Measurements from ENCODE around the gene NAT8.
"Not testable (repeated sequence)": the region's sequence is repeated elsewhere in the genome, so short reads cannot be mapped to it uniquely, and the experiment has no call there.

NAT8 gene

GRCh38 chr2:73642338-73643018 lies at the start of gene NAT8:
Gene NAT8, minus strand, starts transcription at chr2:73642422. Its CDS starts 794 bp downstream, at chr2:73641628.
- TF ChIP-seq CTCF (IDR thresholded peaks at IDR 0.05) (no peak), ZFX (IDR thresholded peaks at IDR 0.05; ENCODE audit: borderline replicate concordance) (no peak)
- no peak within 1 kb of the TSS for H3K27ac ChIP-seq

- TF ChIP-seq CTCF (IDR thresholded peaks at IDR 0.05) = peak; percentile 62
- H3K27ac ChIP-seq = not testable (repeated sequence)
Measured at GRCh38 chr2:73690372-73691088, 48.3 kb upstream of the NAT8 start.

- H3K27ac ChIP-seq = not testable (repeated sequence)
Measured at GRCh38 chr2:73688494-73688893, 46.3 kb upstream of the NAT8 start.

GRCh38 chr2:73685764-73686438 lies 43.7 kb upstream of the NAT8 start:
- no peak for TF ChIP-seq CTCF (IDR thresholded peaks at IDR 0.05)
- no peak for TF ChIP-seq ZFX (IDR thresholded peaks at IDR 0.05; ENCODE audit: borderline replicate concordance)

GRCh38 chr2:73684905-73685304 lies 42.7 kb upstream of the NAT8 start:
- H3K27ac ChIP-seq = not testable (repeated sequence)

More at GRCh38 chr2:73685764-73686438, 43.7 kb upstream of the NAT8 start:
- no peak overlapping the region for H3K27ac ChIP-seq

GRCh38 chr2:73684325-73684724 lies 42.1 kb upstream of the NAT8 start:
- not testable (repeated sequence) for H3K27ac ChIP-seq

GRCh38 chr2:73679951-73680571 lies 37.8 kb upstream of the NAT8 start:
- TF ChIP-seq CTCF (IDR thresholded peaks at IDR 0.05) = peak; percentile 66

GRCh38 chr2:73679237-73679636 lies 37.0 kb upstream of the NAT8 start:
- not testable (repeated sequence) for H3K27ac ChIP-seq

More at GRCh38 chr2:73679951-73680571, 37.8 kb upstream of the NAT8 start:
- not testable (repeated sequence) for H3K27ac ChIP-seq

GRCh38 chr2:73678008-73678407 lies 35.8 kb upstream of the NAT8 start:
- not testable (repeated sequence) for H3K27ac ChIP-seq

GRCh38 chr2:73676211-73676610 lies 34.0 kb upstream of the NAT8 start:
- H3K27ac ChIP-seq = not testable (repeated sequence)

GRCh38 chr2:73674696-73675157 lies 32.5 kb upstream of the NAT8 start:
- not testable (repeated sequence) for H3K27ac ChIP-seq

GRCh38 chr2:73669976-73670375 lies 27.8 kb upstream of the NAT8 start:
- not testable (repeated sequence) for H3K27ac ChIP-seq

- not testable (repeated sequence) for H3K27ac ChIP-seq
Measured at GRCh38 chr2:73667239-73667638, 25.0 kb upstream of the NAT8 start.
